ENCODE results near the gene SIGLEC8. TPM values are rescaled to one million over a fixed set of nuclear protein-coding genes. Genes with fewer than 3 reads are reported as not detected.

The SIGLEC8 gene
- total and polyA plus RNA-seq, 9 of the 15 experiments (the other 6 are each of a cell fraction or from before 2014, with no cell fraction given): 0.04 to 0.65 (median 0.39) TPM

DNA sequence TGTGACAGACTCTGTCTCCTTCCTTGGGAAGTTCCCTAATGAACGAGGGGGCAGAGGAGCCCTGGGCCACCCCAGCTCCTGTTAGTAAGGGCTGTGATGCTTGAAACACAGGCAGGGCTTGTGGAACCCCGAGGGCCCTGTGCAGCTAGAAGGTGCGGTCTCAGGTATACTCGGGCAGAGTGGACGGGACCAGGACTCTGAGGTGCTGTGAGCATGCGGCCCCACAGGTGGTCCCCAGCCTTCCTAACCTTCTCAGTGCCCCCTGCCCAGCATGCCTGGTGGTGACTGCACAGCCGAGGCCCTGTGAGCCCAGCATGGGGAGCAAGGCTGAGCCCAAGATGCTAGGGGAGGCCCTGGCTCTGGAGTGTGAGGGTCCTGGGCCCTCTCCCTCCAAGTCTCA, 4.0 kb upstream of the SIGLEC8 start (continued):
- TF ChIP-seq, protein P1, sequence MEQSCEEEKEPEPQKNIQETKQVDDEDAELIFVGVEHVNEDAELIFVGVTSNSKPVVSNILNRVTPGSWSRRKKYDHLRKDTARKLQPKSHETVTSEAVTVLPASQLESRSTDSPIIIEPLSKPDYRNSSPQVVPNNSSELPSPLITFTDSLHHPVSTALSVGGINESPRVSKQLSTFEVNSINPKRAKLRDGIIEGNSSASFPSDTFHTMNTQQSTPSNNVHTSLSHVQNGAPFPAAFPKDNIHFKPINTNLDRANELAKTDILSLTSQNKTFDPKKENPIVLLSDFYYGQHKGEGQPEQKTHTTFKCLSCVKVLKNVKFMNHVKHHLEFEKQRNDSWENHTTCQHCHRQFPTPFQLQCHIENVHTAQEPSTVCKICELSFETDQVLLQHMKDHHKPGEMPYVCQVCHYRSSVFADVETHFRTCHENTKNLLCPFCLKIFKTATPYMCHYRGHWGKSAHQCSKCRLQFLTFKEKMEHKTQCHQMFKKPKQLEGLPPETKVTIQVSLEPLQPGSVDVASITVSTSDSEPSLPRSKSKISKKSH (CRISPR knock-in tag; IDR thresholded peaks at IDR 0.05): no peak
- TF ChIP-seq ESRRB (CRISPR knock-in tag; IDR thresholded peaks at IDR 0.05; ENCODE audit: borderline replicate concordance): no peak
- no peak for TF ChIP-seq ZBTB1 (CRISPR knock-in tag; IDR thresholded peaks at IDR 0.05; ENCODE audit: borderline replicate concordance, low read depth)
- no peak for TF ChIP-seq TRIM24 (IDR thresholded peaks at IDR 0.05)

DNA sequence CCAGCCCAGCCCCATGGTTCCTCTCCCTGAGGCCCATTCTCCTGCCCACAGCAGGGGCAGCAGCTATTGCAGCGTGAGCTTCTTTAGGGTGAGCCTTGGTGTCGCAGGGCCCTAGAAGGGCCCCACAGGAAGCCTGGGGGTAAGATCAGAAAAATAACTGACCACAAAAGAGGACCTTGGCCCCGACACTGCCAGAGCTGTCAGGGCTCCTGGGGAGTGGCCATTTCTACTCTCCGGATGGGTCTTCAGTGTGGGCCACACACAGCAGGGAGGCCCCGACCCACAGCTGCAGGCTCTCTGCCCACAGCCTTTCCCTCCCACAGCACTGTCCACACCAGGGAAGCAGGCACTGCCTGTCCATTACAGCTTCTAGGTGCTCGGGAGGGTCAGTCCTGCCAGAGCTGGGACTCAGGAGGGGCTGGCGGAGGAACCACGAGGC, 3.5 kb upstream of the SIGLEC8 start:
- Histone ChIP-seq H3K36me3 (ENCODE audit: control insufficient read depth, insufficient read depth, low read length) (no peaks in the 10 kb centered on the region), H3K9ac (ENCODE audit: insufficient read depth in 1 of 2, low read depth in 2 of 2, low read length in 2 of 2) (peak overlapping the region in 1 of 2 experiments; percentile 73; a peak in 1 of 4 replicates), H3K4me1 (replicated peaks in 1 of 2; ENCODE audit: control insufficient read depth in 2 of 2, insufficient read depth in 2 of 2, low read length in 2 of 2) (peaks cover 13 to 36% of the 10 kb centered on the region in 2 experiments), H3K9me3 (replicated peaks; ENCODE audit: control insufficient read depth, insufficient read depth, low read depth, low read length) (no peaks in the 10 kb centered on the region), H3K79me2 (ENCODE audit: control insufficient read depth, insufficient read depth, low read length) (peaks cover 19% of the 10 kb centered on the region), H3K4me2 (ENCODE audit: insufficient read depth, low read length) (no peak overlapping the region), H3K9me1 (ENCODE audit: control insufficient read depth, insufficient read depth, low read length) (no peaks in the 10 kb centered on the region), H3K4me3 (no peak overlapping the region), H4K20me1 (replicated peaks; ENCODE audit: control insufficient read depth, insufficient read depth, low read length) (no peaks in the 10 kb centered on the region), H3K27ac (ENCODE audit: extremely low read depth, low read depth, low read length) (no peak overlapping the region), H3K27me3 (ENCODE audit: control insufficient read depth in 2 of 2, insufficient read depth in 2 of 2, low read length in 2 of 2) (no peaks in the 10 kb centered on the region), H2AFZ (ENCODE audit: low read depth, low read length) (no peak overlapping the region)
- no peak for ATAC-seq
- ChIA-PET CTCF (ENCODE audit: low intra/inter-chr PET ratio) (no interaction called here), POLR2A (interaction anchor here (2.2 kb wide), 1 partner anchor 12 kb away, joined by 5 read pairs; no protein-coding TSS in a partner anchor)
- in situ Hi-C loops (cut with MboI): no loop called here
- 0 out of 2 replicates have a peak, but pooled peaks have one; percentile 16 for TF ChIP-seq ZFX (CRISPR knock-in tag; IDR thresholded peaks at IDR 0.05)
- TF ChIP-seq POLR2B (IDR thresholded peaks at IDR 0.05; ENCODE audit: low read depth, partially characterized antibody): no peak
- intact Hi-C loops (cut with micrococcal nuclease): no loop called here
- FAIRE-seq: no peak
- BruUV-seq (replicated peaks): no TSS peak
- DNase-seq (ENCODE audit: extremely low read depth in 1 of 4, low spot score in 3 of 4): no peak
- 47% methylated on average over 7 of the region's 8 CpGs for WGBS (ENCODE audit: insufficient coverage, low coverage, missing lambda C conversion rate)

All from K562 (cell line).